ENCODE results near the gene WFDC11.

The WFDC11 gene

GRCh38 chr20:45626540-45626939, 43.5 kb downstream of the WFDC11 start:
- DNase-seq (ENCODE audit: low spot score) = no peak

- DNase-seq (ENCODE audit: low spot score) = no peak
These were observed 48.4 kb downstream of the WFDC11 start for GRCh38 chr20:45621593-45621992.

DNA sequence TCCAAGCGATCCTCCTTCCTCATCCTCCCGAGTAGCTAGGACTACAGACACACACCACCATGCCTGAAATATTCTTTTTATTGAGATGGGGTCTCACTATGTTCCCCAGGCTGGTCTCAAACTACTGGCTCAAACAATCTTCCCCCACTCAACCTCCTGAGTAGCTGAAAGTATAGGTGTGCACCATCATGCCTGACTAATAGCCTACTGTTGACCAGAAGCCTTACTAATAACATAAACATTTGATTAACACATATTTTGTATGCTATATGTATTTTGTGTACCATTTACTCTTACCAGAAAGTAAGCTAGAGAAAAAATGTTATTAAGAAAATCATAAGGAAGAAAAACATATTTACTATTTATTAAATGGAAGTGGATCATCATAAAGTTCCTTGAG, 52.4 kb downstream of the WFDC11 start:
- no peak for DNase-seq (ENCODE audit: low spot score)

DNA sequence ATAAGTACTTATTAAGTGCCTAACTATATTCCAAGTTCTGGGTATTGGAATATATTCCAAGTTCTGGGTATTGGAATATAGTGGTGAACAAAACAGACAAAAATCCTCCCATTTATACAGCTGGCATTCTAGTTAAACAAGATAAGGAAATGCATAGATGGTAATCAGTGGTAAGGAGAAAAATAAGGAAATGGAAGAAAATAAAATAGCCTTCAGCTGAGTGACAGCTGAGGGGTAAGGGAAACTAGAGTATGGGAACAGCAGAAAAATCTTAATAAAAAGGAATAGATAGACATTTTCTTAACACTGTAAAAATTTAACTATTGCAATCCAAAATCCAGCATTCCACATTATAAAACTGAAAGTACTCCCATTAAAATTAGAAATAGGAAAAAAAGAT, 57.7 kb downstream of the WFDC11 start:
- DNase-seq (ENCODE audit: low spot score) = no peak

DNA sequence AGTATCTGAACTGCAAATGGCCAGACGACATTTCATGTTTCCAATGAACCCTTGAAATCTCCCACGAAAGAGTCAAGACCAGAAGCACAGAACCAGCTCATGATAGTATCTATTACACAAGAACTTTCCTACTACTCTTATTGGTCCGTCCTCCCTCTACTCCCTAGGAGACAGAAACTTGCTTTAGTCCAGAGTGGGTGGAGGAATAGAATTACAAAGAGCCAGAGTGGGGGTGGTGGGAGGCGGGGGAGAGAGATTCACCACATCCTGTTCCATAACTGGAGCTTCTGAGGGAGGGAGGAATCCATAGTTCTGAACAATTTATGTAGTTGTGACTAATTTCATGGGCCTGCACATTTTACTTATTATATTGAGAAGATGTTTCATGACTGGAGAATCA, 59.0 kb downstream of the WFDC11 start:
- DNase-seq (ENCODE audit: low spot score) = no peak

DNA sequence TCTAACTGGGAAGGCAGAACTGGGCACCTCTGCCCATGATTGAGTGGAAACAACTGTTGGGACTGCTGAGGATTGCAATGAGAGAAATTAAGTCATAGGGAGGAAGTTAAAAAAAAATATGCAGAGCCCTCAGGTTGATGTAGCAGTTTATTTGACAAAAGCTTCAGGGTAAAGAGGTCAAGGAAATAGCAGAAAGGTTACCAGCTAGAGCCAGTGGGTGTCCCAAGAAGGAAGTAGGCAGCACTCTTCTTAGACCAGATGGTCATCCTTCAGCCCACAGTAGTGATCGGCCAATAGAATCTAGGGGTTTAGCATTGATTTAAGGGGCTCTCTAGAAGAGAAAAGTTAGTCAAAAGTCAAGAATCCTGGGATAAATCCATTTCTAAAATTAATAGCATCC, 62.2 kb downstream of the WFDC11 start:
- DNase-seq (ENCODE audit: low spot score) = no peak

Measured in hematopoietic multipotent progenitor cell treated with erythropoietin and hydrocortisone succinate and interleukin-3 and kit ligand, for 15 days (in vitro differentiated cells).